KMS-11 (cell line): ENCODE measurements around the gene ANK3.

Experiments used
- H2AFZ ChIP-seq: fragments of 200-600 bp; sonication (generic); 2 replicates; pipeline ENCODE4 v1.6.1; 2016; ENCODE audit warnings: antibody characterized with exemption, mixed run types, low read depth
- H3K27ac ChIP-seq: fragments of 200-600 bp; sonication (generic); 2 replicates; pipeline ENCODE4 v1.6.1; 2016; ENCODE audit warnings: mild to moderate bottlenecking, mixed run types
- H3K27me3 ChIP-seq: fragments of 200-600 bp; sonication (generic); 2 replicates; pipeline ENCODE4 v1.6.1; 2017; ENCODE audit warnings: mild to moderate bottlenecking, low read depth, mixed run types, moderate library complexity; ENCODE audit not compliant: insufficient read depth
- H3K36me3 ChIP-seq: fragments of 200-600 bp; sonication (generic); 2 replicates; pipeline ENCODE4 v1.6.1; 2017; ENCODE audit warnings: mild to moderate bottlenecking, mixed run types; ENCODE audit not compliant: insufficient read depth
- H3K4me1 ChIP-seq: fragments of 200-600 bp; sonication (generic); 2 replicates; pipeline ENCODE4 v1.6.1; 2016; ENCODE audit warnings: mild to moderate bottlenecking, low read depth, mixed run types; ENCODE audit not compliant: poor library complexity, severe bottlenecking
- H3K4me2 ChIP-seq: fragments of 200-600 bp; sonication (generic); 2 replicates; pipeline ENCODE4 v1.7.0; 2016; ENCODE audit warnings: mild to moderate bottlenecking, mixed run types
- H3K4me3 ChIP-seq: fragments of 200-600 bp; sonication (generic); IDR thresholded peaks from 2 replicates; pipeline ENCODE4 v1.6.1; 2017; ENCODE audit warnings: low read depth, low read length, mixed read lengths; ENCODE audit not compliant: insufficient read depth
- H3K79me2 ChIP-seq: fragments of 200-600 bp; sonication (generic); 2 replicates; pipeline ENCODE4 v1.6.1; 2016; ENCODE audit warnings: low read depth, mixed run types; ENCODE audit not compliant: insufficient read depth
- H3K9ac ChIP-seq: fragments of 200-600 bp; sonication (generic); 2 replicates; pipeline ENCODE4 v1.6.1; 2016; ENCODE audit warnings: mild to moderate bottlenecking, mixed run types
- H4K20me1 ChIP-seq: fragments of 200-600 bp; sonication (generic); 2 replicates; pipeline ENCODE4 v1.6.1; 2016; ENCODE audit warnings: mild to moderate bottlenecking, mixed run types; ENCODE audit not compliant: insufficient read depth
- TF ChIP-seq, protein P1 (sequence below): fragments of 200-600 bp; sonication (generic); conservative IDR thresholded peaks from 2 replicates; pipeline ENCODE4 v1.6.1; 2017; ENCODE audit warnings: low read depth, mild to moderate bottlenecking, antibody characterized with exemption, low read length, moderate library complexity, mixed read lengths

Gene ANK3

GRCh38 chr10:60349426-60349825 is 40.2 kb downstream of the ANK3 start:
- Histone ChIP-seq H3K4me3 (no peak overlapping the region), H3K36me3 (no peaks in the 10 kb centered on the region), H2AFZ (no peak overlapping the region), H3K27me3 (no peaks in the 10 kb centered on the region), H3K27ac (no peak overlapping the region), H3K79me2 (peaks cover 91% of the 10 kb centered on the region), H4K20me1 (peaks cover 30% of the 10 kb centered on the region), H3K9ac (no peak overlapping the region), H3K4me2 (no peak overlapping the region), H3K4me1 (peaks cover 36% of the 10 kb centered on the region)
- TF ChIP-seq, protein P1, sequence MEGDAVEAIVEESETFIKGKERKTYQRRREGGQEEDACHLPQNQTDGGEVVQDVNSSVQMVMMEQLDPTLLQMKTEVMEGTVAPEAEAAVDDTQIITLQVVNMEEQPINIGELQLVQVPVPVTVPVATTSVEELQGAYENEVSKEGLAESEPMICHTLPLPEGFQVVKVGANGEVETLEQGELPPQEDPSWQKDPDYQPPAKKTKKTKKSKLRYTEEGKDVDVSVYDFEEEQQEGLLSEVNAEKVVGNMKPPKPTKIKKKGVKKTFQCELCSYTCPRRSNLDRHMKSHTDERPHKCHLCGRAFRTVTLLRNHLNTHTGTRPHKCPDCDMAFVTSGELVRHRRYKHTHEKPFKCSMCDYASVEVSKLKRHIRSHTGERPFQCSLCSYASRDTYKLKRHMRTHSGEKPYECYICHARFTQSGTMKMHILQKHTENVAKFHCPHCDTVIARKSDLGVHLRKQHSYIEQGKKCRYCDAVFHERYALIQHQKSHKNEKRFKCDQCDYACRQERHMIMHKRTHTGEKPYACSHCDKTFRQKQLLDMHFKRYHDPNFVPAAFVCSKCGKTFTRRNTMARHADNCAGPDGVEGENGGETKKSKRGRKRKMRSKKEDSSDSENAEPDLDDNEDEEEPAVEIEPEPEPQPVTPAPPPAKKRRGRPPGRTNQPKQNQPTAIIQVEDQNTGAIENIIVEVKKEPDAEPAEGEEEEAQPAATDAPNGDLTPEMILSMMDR: no peak

- H3K4me3 ChIP-seq: no peak overlapping the region
- peaks cover 31% of the 10 kb centered on the region for H4K20me1 ChIP-seq
- H3K9ac ChIP-seq: no peak overlapping the region
- H3K79me2 ChIP-seq: peaks cover 91% of the 10 kb centered on the region
- no peak overlapping the region for H3K27ac ChIP-seq
- peaks cover 32% of the 10 kb centered on the region for H3K4me1 ChIP-seq
- H2AFZ ChIP-seq: no peak overlapping the region
- H3K36me3 ChIP-seq: no peaks in the 10 kb centered on the region
- H3K27me3 ChIP-seq: no peaks in the 10 kb centered on the region
- TF ChIP-seq, protein P1: no peak
- no peak overlapping the region for H3K4me2 ChIP-seq
Observed at GRCh38 chr10:60348982-60349381, 40.7 kb downstream of the ANK3 start.

DNA sequence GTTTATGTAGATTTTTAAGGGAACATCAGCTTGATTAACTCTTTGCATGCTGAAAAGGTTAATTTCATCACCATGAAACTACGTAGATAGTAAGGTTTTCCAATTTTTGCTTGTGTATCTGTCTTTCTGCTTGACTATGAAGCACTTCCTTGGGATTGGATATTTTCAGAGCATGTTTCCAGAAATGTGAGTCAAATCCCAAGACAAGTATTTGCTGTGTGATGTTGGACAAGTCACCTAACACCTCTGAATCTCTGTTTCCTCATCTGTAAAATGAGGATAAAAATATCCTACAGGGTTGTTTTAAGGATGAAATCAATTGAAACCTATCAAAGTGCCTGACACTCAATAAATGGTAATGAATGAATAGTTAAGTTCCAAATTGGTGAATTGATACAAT is 42.4 kb downstream of the ANK3 start:
- TF ChIP-seq, protein P1: no peak
- Histone ChIP-seq H3K36me3 (no peaks in the 10 kb centered on the region), H3K4me1 (peaks cover 18% of the 10 kb centered on the region), H3K27ac (no peak overlapping the region), H3K4me3 (no peak overlapping the region), H3K9ac (no peak overlapping the region), H4K20me1 (peaks cover 39% of the 10 kb centered on the region), H3K4me2 (no peak overlapping the region), H3K79me2 (peaks cover 91% of the 10 kb centered on the region), H3K27me3 (no peaks in the 10 kb centered on the region), H2AFZ (no peak overlapping the region)

DNA sequence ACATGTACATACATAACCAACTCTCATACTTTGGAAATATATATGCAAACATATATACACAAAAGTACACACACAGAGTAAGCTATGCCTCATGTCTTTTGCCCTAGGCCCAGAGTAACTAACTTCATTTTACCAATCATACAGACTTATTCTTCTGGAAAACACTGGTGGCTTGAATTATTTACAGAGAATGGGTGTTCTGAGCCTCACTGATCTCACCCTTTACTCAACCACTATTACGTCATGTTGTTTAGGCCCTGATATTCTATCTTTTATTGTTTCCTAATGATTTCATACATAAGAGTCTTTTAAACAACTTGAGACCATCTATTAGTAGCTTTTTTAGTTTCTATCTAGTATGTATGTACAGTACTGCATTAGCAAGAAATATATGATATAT is 43.0 kb downstream of the ANK3 start:
- TF ChIP-seq, protein P1: no peak
- H3K4me1 ChIP-seq: peaks cover 15% of the 10 kb centered on the region
- H3K4me3 ChIP-seq: no peak overlapping the region
- no peak overlapping the region for H3K27ac ChIP-seq
- no peaks in the 10 kb centered on the region for H3K36me3 ChIP-seq
- H3K79me2 ChIP-seq: peaks cover 92% of the 10 kb centered on the region
- H4K20me1 ChIP-seq: peaks cover 39% of the 10 kb centered on the region
- H3K4me2 ChIP-seq: no peak overlapping the region
- H3K27me3 ChIP-seq: no peaks in the 10 kb centered on the region
- H2AFZ ChIP-seq: no peak overlapping the region
- H3K9ac ChIP-seq: no peak overlapping the region

- H3K4me1 ChIP-seq: peaks cover 5% of the 10 kb centered on the region
- H3K27me3 ChIP-seq: no peaks in the 10 kb centered on the region
- H3K9ac ChIP-seq: no peak overlapping the region
- H2AFZ ChIP-seq: no peak overlapping the region
- H3K4me2 ChIP-seq: no peak overlapping the region
- peaks cover 91% of the 10 kb centered on the region for H3K79me2 ChIP-seq
- H3K27ac ChIP-seq: no peak overlapping the region
- no peak overlapping the region for H3K4me3 ChIP-seq
- no peaks in the 10 kb centered on the region for H3K36me3 ChIP-seq
- TF ChIP-seq, protein P1: no peak
- peaks cover 39% of the 10 kb centered on the region for H4K20me1 ChIP-seq
Observed at GRCh38 chr10:60343254-60343653, 46.4 kb downstream of the ANK3 start.
